Measurements from ENCODE around the gene CTDSPL. TPM values are rescaled to one million over a fixed set of nuclear protein-coding genes. Genes with fewer than 3 reads are reported as not detected.
"Not testable (repeated sequence)": the region's sequence is repeated elsewhere in the genome, so short reads cannot be mapped to it uniquely, and the experiment has no call there.

CTDSPL gene
- 100 to 1,000 TPM; 103 to 131 (median 107) TPM for polyA plus RNA-seq (ENCODE audit: insufficient read depth in 1 of 5, insufficient read length in 5 of 5, low replicate concordance in 1 of 5)
- long read RNA-seq, donor 1, full-length matches to known transcripts = 32 of 81 reads
- long read RNA-seq, donor 1, partial matches to known transcripts = 44 of 81 reads
- long read RNA-seq, donor 1, other reads (novel, unspliced or antisense) = 5 of 81 reads
- long read RNA-seq, donor 2, full-length matches to known transcripts = 12 of 25 reads
- long read RNA-seq, donor 2, partial matches to known transcripts = 13 of 25 reads
- long read RNA-seq, donor 2, other reads (novel, unspliced or antisense) = 0 of 25 reads
- long read RNA-seq, donor 3, full-length matches to known transcripts = 22 of 50 reads
- long read RNA-seq, donor 3, partial matches to known transcripts = 28 of 50 reads
- long read RNA-seq, donor 3, other reads (novel, unspliced or antisense) = 0 of 50 reads
- long read RNA-seq, donor 4, full-length matches to known transcripts = 21 of 39 reads
- long read RNA-seq, donor 4, partial matches to known transcripts = 18 of 39 reads
- long read RNA-seq, donor 4, other reads (novel, unspliced or antisense) = 0 of 39 reads
- long read RNA-seq, donor 5, full-length matches to known transcripts = 26 of 51 reads
- long read RNA-seq, donor 5, partial matches to known transcripts = 25 of 51 reads
- long read RNA-seq, donor 5, other reads (novel, unspliced or antisense) = 0 of 51 reads
- long read RNA-seq, donor 6, full-length matches to known transcripts = 23 of 31 reads
- long read RNA-seq, donor 6, partial matches to known transcripts = 8 of 31 reads
- long read RNA-seq, donor 6, other reads (novel, unspliced or antisense) = 0 of 31 reads
- long read RNA-seq, donor 7, full-length matches to known transcripts = 27 of 38 reads
- long read RNA-seq, donor 7, partial matches to known transcripts = 11 of 38 reads
- long read RNA-seq, donor 7, other reads (novel, unspliced or antisense) = 0 of 38 reads
- long read RNA-seq, donor 8, full-length matches to known transcripts = 14 of 14 reads
- long read RNA-seq, donor 8, partial matches to known transcripts = 0 of 14 reads
- long read RNA-seq, donor 8, other reads (novel, unspliced or antisense) = 0 of 14 reads

DNA sequence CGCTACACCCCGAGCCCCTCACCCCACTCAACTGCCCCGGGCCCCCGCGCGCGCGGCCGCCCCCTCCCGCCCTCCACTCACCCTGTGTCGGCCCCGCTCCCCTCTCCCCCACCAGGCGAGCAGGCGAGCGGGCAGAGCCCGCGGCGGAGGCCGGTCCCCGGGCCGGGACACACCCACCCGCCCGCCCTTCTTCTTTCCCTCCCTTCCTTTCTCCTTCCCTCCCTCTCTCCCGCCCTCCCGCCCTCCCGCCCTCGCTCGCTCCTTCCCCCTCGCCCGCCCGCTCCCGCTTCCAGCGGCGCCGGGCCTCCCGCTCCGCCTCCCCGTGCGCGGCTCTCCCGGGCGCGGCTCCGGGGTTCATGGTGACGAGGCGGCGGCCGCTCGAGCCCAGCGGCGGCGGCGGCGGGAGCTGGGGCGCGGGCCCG lies at the start of gene CTDSPL:
Gene CTDSPL, plus strand, starts transcription at position 261 of the 422 bp plus-strand sequence. CDS start 320 bp downstream, outside the sequence.
- DNase-seq = peak; percentile 40 to 64

DNA sequence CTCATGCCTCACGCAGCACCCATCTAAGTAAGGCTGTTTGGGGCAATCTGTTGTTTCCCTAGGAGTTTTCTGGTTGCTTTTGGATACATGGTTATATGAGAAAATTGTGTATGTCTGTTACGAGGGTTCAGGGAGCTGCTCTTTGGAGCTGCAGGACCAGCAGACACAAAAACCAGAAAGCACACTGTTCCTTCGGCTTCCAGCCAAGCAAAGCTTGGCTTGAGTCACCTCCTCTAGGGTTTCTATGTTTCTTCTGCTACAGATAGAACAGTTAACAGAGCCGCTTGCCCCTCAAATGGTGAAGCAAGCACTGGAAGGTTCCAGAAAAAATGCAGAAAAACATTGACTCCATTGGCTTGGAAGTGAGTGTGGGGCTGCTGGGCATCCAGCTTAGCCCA lies 49.2 kb upstream of the CTDSPL start:
- peak; percentile 42 to 50 for DNase-seq

DNA sequence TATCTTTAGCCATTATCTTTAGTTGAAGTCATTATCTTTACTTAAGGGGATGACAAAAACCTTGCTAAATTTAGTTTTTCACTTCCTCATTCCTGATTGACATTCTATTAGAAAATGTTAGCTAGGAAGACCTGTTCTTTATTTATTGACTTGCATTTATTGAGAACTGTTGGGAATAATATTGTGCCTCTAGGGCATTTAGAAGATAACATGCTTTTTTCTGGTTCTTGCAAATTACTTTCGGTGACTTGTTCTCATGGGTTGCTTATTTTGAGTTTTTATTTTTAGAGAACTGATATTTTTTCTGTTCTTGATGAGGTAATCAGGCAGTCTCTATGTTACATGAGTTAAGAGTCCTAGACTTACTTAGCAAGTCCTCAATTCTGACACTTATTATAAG lies 48.3 kb upstream of the CTDSPL start:
- DNase-seq = no peak

- no peak for DNase-seq
These were observed 47.1 kb upstream of the CTDSPL start for GRCh38 chr3:37814547-37814946.

DNA sequence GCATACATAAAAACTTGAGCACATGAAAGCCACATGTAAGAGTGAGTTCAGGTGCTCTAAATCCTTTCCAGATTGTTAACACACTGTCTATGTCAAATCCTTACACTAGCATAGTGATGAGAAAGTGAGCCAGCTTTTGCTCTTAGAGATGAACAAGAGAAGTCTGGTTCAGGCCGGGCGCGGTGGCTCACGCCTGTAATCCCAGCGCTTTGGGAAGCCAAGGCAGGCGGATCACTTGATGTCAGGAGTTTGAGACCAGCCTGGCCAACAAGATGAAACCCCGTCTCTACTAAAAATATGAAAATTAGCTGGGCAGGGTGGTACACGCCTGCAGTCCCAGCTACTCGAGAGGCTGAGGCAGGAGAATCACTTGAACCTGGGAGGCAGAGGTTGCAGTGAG lies 46.5 kb upstream of the CTDSPL start:
- not testable (repeated sequence) for DNase-seq

- DNase-seq = no peak
These were observed 45.4 kb upstream of the CTDSPL start for GRCh38 chr3:37816271-37816670.

GRCh38 chr3:37819591-37819990 lies 42.1 kb upstream of the CTDSPL start:
- no peak for DNase-seq

GRCh38 chr3:37820286-37820685 lies 41.4 kb upstream of the CTDSPL start:
- DNase-seq = no peak

DNA sequence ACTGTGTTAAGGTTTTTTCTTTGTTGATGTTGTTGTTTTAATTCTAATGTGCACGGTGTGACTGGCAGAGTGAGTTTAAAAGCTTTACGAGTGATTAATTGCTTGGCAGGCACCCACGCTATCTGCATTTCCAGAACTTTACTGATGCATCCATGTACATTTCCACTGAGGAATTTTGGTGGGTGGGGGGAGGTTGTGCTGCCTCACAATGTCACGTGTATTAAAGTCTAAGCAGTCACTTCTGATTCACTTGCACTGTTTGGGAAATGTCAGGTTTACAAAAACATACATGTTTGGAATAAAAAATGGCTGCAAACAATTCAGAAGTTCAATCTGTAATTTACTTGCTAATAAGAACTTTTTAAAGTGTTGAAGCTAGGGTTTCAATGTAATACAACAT lies 38.5 kb upstream of the CTDSPL start:
- DNase-seq = no peak

DNA sequence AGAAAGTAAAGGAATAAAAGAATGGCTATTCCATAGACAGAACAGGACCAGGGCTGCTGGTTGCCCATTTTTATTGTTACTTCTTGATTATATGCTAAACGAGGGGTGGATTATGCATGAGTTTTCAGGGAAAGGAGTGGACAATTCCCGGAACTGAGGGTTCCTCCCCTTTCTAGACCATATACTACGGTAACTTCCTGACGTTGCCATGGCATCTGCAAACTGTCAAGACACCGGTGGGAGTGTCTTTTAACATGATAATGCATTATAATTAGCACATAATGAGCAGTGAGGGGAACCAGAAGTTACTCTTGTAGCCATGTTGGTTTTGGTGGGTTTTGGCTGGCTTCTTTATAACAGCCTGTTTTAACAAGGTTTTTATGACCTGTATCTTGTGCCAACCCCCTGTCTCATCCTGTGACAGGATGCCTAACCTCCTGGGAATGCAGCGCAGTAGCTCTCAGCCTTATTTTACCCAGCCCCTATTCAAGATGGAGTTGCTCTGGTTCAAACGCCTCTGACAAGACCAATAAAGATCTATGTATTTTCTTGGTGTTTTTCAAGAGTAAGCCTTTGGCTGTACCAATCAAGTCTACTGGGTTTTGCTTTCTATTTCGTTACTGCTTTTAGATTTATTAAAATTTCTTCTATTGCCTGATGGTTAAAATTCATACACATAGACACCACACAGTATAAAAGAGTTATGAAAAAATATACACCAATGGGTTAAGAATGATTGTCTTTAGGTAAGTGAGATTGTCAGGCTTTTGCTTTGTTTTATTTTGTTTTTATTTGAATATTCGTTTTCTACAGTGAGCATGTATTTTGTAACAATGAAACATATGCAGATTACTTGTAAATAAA lies 37.4 kb upstream of the CTDSPL start:
- DNase-seq = no peak

- no peak for DNase-seq
These were observed 36.7 kb upstream of the CTDSPL start for GRCh38 chr3:37824954-37825328.

DNA sequence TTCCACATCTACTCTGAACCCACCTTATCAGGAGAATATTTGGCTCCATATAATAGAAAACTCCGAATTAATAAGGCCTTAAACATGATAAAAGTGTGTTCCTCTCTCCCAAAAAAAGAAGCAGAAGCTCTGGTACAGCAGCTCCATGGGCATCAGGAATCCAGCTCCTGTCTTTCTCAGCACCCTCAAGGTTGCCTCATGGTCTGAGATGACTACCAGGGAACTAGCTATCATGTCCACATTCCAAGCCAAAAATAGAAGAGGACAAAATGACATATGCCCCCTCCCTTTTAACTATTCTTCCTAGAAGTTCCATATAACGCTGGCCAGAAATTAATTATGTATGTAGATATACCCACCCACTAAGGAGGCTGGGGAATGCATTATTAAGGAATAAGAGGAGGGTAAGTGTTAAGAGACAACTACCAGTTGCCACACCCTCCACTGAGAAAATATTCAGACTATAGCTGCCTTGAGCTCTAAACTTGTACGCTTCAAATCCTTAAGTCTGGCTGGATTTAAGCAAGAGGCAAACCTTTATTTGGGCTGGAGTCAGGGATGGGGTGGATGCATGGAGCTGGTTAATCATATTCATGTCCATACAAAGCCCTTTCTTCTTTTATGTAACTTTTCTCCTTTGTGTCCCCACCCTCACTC lies 35.8 kb upstream of the CTDSPL start:
- DNase-seq = no peak

- DNase-seq = no peak
These were observed 35.2 kb upstream of the CTDSPL start for GRCh38 chr3:37826502-37826901.

- DNase-seq = no peak
These were observed 34.7 kb upstream of the CTDSPL start for GRCh38 chr3:37826933-37827332.

- no peak for DNase-seq
These were observed 29.2 kb upstream of the CTDSPL start for GRCh38 chr3:37832480-37832879.

DNA sequence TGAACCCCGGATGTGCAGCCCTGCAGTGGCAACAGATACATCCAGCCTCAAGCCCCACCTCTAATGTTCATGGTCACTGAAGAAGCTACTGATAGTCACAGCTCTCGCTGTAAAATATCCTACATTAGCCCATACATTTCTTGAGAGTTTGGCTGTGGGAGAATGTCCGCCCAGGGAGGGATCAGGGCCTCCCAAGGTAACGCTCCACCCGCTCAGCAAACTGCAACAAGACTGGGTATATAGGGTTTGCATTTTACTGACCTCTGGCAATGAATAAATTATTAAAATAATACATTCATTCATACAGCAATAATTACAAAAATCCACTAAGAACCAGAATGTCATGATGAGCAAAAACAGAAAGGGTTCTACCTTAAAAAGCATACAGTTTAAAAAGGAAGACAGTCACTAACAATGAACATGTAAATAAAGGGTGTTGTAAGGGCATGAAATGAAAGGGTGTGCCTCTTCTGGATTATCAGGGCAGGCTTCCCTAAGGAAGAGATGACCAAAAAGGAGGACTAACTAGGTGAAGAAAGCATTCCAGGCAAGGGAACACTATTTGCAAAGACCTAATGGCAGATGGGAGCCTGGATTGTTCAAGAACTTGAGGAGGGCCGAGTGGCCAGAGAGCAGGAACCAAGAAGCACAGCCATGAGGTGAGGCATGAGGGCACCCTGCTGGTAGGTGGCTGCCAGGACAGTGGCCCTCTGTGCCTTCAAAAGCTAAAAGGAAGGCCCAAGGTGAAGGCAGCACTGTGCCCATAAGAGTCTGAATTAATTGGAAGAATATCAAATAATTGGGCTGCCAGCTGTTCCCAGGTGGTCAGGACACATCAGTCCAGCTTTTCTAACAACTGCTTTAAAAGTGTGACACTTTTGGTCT lies 28.1 kb upstream of the CTDSPL start:
- DNase-seq = no peak

DNA sequence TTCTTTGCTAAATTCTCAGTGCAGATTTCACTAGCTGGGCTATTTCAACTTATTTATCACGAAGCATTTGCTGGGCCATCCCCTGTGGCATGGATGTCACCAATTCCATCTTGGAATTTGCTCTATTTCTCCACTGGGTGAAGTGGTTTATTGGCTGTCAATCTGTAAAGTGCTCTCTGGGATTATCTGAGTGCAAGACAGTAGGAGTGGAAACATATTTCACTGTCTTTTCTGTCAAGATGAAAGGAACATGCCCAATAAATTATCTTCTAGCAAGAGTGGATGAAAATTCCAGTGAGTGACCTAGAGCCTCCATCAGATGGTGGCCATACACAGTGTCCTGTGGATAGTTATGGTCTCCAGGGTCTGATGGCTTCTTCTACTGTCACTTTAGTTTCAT lies 25.1 kb upstream of the CTDSPL start:
- no peak for DNase-seq

GRCh38 chr3:37847689-37848088 lies 14.0 kb upstream of the CTDSPL start:
- DNase-seq = no peak

GRCh38 chr3:37849146-37849923 lies 12.3 kb upstream of the CTDSPL start:
- DNase-seq = no peak

Data from right lung (tissue), 10 donors.